Lung microvascular endothelial cell (primary cell): ENCODE measurements around the gene CACNA2D3. TPM values are rescaled to one million over a fixed set of nuclear protein-coding genes. Genes with fewer than 3 reads are reported as not detected.
A peak's percentile ranks its signal among the peaks of the same experiment; 100 is the strongest.

Experiments used
- DNase-seq, 2 donors: peaks; one replicate each; pipeline versions ENCODE4 v3.0.0 to v3.0.0-alpha.2; 2010; ENCODE audit warnings: low read depth in 2 of 2
- total RNA-seq: library from RNA; depleted of rRNA; stranded (reverse); fragments of >200 nt; gene quantifications from 2 replicates; pipeline ENCODE4 v1.2.1, GENCODE V29; 2014

CACNA2D3 gene
- total RNA-seq, 1 donor from 2014 or later: not detected

DNA sequence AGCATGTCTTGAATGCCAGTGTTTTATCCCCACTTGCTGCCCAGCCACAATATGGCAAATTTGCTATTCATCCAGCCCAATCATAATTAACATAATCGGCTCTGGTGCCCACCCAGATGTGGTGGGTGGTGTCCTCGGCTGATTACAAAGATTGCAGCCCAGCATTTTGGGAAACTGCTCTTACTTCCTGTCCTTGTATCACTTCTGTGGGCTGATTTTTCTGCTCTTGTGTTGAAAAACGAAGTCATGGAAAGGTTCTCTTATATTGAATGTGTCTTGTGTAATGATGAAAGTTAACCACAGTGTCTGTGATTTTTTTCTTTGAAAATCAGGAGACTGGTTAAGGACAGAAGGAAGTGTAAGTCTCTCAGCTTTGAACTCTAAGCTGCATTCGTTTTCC lies 141.7 kb downstream of the CACNA2D3 start:
- no peak for DNase-seq

DNA sequence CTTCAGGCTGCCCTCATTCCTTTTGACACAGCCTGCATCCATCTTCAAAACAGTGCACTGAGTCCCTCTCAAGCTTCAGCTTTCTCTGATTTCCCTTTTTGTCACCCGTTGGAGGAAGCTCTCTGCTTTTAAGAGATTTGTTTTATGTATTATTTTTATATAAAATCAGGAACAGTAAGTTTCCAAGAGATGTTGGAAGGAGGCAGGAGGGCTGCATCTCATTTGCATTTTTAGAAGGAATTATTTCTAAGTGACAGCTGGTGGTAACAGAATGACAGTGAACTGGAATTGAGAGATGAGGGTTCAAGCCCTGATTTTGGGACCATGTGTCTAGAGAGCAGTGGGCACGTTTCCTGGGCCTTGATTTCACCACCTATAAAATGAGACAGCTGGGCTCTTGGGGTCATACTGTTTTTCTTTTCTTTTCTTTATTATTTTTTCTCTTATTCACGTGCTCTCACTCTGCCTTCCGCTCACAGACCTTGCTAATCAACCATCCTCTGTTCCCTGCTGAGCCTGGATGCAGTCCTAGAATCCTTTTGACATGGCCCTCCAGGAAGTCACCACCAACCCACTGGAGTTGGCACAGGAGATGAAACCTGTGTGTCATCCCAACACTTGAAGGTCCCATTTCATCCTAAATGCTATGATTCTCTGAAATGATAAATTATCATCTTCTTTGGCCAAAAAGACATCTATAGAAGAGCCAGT lies 148.6 kb downstream of the CACNA2D3 start:
- no peak for DNase-seq

DNA sequence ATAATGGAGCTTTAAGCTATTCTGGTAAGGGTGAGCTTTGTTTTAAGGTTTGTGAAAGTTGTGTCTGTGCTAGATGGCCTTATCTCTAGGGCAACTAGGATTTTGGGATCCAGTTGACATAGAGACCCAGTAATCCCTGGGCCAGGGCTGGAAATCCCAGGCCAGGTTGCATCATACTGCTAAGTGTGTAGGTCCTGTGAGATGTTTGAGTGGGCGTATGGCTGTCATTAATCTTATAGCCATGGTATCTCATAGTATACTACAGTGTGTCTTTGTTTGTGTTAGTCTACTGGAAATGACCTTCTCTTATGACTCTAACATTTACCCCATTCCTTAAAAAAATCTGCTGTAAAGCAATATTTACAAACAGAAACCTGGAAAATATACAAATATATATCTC lies 151.4 kb downstream of the CACNA2D3 start:
- DNase-seq: no peak

DNA sequence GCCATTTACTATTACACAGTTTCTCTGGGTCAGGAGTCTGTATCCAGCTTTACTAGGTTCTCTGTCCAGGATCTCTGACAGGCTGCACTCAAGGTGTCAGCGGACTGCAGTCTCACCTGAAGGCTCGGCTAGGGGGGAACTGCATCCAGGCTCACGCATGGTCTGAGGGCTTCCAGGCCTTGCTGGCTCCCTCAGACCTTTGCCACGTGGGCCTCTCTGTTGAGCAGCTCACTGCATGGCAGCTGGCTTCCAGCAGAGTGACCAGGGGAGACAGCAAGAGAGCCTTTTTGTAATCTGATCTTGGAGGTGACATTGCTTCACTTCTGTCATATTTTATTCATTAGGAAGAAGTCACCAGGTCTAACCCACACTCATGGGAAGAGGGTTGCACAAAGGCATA lies 152.3 kb downstream of the CACNA2D3 start:
- DNase-seq: no peak

DNA sequence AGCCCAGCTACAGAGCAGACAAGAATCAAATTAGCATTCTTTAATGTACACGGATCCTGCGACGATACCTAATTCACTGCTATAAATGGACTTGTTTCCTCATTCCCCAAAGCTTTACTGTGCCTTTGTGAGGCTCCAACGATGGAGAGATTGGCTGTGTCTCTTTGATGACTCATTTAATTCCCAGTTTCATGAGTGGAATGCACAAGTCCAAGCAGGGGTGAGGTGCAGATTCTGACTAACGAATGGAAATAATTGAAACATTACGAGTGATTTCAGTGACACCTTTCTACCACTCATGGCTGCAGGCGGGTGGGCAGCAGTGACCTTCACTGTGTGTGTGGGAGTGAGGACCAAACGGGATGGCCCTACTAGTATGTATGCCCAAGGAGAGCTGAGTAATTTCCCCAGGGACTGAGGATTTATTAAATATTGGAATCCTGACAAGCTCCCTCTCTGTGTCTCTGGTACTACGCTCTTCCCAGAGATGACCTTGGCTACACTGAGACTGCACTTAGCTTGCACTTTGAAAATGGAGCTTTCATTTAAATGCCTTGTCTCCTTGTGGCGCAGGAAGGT lies 156.7 kb downstream of the CACNA2D3 start:
- DNase-seq: no peak

DNA sequence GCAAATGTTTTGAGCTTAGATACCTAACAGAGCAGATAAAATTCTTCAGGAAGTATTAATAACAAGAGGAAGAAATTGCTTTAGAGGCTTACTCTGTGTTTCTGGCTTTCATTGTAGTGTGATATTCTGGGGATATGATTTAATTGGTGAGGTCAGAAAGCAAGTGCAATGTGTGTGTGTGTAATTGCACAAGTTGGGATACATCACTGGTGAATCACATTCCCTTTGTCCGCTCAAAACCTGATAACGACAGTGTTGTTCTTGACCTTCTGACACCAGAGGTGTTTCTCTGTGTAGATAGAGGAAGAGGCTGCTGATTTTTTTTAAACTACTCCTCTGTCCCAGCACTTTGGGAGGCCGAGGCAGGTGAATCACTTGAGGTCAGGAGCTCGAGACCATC lies 161.1 kb downstream of the CACNA2D3 start:
- DNase-seq: peak in 1 of 2 donors; percentile 1

DNA sequence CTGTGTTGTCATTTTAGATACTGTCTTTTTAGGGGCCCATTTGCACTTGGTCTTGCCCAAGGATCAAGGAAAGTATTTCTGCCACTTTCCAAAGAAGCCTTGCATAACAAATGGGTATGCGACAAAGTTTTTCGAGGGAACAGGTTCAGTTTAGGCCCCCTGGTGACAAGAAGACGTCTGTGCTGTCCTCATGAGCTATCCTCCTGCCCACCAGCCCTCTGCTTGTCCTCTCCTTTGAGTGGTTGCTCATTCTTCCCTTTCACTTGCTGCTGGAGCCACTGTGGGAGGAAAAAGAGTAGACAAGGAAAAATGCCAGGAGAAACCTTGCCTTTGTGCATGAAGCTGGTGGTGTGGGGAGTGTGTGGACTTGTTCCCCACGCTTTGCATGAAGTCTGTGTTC lies 171.9 kb downstream of the CACNA2D3 start:
- DNase-seq: no peak

DNA sequence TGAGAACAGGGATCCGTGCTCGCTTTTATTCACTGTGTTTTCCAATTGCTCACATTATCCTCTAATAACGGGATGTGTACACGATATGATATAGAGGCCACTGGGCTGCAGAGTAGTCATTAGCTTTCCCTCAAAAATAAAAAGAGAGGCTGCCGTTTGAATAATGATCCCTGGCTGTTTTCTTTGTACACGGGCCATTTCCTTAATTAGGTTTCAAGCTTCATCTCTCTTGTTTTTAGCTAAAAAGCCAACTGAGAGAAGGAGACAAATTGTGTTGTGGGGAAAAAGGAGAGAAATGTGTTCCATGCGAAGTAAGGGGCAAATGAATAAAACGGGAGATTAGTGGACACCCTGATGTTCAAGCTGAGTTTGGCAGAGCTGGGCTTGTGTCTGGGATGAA lies 174.2 kb downstream of the CACNA2D3 start:
- no peak for DNase-seq

DNA sequence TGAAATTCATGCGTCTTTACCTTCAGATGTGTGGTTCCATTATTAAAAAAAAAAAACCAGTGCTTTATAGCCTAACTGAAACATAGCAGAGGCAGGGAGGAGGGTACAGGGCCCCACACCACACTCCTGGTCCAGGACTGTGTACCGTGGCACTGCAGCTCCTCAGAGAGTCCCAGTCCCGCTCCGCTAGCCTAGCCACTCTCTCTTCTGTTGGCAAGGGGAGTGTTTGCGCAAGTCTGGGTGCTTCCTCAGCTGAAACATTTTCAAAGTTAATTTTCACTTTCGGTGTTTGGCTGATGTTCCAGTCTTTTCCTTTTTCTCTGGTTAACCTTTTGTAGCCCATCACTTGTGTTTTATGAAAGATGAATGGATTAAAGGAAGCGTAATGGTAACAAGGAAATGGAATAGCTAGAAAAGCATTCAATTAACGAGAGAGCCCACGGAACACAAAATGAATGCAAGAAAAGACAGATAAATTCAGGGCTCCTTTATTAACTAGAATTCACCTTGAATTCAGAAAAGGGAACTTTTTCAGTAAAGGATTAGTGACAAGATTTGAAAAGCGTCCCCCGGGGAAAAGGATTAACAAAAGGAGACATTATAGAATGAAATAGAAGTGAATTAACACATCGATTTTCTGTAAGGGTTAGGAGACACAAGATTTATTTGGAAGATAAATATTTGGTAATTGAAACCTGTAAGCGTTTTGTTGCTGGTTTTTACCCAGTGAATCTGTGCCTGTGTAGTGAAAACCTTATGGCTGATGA lies 177.0 kb downstream of the CACNA2D3 start:
- DNase-seq: no peak

DNA sequence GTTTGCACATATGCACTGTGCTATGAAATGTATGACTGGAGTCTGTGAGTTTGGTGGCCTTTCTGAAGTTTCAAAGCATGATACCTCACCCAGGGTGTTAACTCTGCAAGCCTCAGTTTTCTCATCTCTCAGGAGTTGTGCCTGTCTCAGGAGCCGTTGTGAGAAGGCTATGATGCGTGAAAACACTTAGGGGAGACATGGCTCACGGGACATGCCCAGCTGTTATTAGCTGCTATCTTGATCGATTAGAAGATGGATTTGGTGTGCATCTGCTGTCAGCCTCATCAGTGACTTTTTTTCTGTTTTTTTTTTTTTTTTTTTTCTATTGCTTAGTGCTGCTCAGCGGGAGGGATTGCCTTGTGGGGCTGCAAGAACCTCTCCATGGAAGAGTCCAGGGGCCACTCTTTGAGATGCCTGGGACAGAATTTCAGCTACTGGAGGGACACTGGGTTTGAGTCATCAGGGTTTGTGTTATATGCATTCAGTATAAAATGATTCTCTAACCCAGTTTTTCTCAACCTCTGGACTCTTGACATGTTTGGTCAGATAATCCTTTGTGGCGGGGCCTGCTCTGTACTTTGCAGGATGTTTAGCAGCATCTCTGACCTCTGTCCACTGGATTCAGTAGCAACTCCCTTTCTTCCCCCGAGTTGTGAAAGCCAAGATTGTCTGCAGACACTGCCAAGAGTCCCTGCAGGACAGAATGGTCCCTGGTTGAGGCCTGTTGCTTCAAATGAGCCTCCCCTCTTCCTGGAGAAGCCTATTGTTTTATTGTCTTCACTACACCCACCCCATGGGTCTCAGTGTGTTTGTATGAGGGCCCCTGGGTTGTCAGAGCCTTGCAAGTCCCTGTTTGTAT lies 181.4 kb downstream of the CACNA2D3 start:
- no peak for DNase-seq

DNA sequence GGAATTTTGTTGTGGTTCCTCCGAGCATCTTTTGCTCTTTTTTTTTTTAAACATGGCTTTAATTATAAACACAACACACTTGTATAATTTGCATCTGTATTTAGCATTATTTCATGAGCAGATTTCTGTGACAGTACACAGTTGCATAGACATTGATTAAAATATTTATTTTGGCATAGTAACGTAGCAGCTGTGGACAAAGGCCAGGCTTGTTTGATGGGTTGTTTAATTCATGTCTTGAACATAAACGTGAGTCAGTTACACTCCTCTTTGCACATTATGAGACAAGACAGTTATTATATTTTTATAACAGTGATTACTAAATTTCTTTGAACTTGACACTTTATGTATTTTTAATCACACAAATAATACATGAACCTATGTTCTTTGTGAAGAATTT lies 182.5 kb downstream of the CACNA2D3 start:
- DNase-seq: no peak

DNA sequence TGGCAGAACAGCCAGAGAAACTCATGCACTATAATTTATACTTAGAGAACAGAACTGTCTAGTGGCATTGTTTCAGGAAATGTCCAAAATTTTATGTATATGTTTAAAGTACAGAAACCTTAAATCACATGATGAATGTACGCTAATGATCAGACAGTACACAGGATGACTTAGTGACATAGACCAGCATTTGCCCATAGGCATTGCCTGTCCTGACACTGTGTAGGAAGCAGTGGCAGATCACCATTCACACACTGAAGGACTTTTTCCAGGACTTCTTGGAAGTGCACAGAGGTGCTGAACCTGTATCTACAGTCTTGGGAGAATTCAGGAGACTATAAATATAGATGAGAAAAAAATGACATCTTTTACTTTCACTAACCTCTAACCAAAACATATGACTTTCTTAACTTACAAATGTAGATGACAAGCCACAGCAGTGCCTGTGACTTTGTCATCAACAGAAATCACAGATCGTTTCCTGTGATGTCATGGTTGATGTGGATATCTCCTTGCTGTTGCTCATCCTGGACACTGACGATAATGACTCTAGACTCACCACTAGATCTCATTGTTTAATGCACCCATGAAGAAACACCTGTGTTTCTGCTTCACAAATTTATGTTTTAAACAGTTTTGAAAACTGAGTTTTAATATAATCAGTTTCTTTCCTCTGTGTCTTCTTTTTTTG lies 183.2 kb downstream of the CACNA2D3 start:
- no peak for DNase-seq

DNA sequence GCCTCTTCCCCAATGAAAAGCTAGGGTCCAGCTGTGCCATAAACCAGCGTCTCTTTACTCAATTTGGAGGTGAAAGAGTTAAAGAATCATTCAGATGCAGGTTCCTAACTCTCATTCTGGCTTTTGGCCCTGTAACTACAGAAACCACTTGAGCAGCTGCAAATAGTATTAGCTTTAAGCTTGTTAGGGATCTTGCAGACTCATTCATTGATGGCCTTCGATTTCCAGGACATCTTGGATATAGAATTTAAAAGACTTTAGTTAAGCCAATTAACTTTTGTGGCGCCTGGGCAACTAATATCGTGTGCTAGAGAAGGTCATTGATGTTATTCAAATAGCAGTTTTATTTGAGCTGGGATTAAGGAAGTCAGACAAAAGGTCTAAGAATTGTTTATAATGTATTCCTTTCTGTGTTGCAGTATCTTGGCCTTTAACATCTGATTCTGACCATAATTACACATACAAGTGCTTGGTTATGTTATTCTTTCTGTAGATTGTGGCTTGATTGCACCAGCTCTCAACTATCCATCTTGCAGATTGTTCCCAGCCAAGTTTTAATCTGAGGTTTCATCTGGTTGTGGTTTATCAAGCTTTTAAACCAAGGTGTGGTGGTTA lies 185.3 kb downstream of the CACNA2D3 start:
- DNase-seq: no peak

DNA sequence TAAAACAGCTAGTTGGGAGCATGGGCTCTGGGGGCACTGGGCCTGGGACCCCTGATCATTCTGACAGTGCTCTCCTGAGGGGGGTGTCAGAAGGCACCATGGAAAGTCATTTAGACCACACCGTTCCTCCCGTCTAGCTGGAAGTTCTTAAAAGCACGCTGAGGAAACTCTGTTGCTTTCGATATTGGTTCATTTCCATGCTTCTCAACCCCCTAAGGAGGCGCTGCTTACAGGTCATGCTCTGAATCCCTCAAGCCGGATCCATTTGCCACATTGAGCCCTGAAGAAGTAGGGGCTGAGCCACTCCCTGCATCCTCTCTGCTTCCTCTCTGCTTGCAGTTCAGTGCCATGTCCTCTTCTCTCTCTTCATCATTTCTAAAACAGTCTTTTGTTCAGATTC lies 187.2 kb downstream of the CACNA2D3 start:
- DNase-seq: no peak

DNA sequence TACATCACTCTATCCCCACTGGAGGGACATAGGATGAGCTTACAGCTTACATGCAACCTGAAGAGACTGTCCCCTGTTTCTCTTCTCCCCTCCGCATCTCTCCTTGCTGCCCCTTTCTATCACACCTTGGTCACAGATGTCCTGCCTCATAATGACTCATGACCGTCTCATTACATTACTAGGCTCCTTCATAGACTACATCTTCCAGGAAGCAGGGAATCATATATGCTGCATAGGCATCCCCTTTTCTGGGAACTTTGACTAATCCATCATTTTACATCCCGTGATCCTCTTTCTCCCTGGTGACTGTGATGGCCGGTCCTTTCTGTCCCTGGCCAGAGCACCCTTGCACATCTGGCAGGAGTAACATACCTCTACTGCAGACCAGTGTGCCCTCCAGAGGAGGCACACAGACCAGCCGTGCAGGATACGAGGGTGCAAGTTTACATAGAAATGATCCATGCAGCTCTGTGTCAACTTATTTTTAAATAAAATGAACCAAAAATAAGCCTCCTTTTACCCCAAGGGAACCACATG lies 188.9 kb downstream of the CACNA2D3 start:
- no peak for DNase-seq

DNA sequence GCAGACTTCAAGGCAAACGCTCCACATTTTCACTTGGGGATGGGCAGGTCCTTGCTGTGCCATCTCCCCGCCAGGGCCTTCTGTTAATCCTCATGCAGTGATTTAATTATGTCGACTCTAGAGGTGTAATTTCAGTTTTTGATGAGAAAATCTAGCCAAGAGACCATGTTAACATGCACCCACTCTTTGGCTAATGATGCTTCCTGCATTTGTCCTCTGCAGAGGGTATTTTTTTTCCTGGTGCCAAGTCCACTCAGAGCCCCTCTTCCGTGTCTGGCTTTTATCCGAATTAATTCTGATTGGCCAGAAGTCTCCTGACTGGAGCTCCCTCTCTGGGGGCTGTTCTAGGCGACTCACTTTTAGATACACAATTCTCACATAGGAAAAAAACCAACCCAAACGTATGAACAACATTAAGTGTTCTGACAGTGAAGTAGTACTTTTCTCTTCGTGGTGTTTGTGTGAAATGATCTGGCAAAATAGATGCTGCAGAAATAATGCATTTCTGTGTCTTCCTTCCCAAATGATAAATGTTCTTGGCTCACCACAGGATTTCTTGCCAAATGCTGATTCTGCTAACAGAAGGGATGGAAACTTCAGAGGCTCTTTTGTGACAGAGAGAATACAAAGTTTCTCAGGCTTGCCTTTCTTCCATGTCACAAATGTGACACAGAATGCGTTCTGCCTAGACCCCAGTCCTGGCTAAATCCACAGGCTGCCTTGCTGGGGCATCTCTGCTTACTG lies 190.0 kb downstream of the CACNA2D3 start:
- DNase-seq: no peak

DNA sequence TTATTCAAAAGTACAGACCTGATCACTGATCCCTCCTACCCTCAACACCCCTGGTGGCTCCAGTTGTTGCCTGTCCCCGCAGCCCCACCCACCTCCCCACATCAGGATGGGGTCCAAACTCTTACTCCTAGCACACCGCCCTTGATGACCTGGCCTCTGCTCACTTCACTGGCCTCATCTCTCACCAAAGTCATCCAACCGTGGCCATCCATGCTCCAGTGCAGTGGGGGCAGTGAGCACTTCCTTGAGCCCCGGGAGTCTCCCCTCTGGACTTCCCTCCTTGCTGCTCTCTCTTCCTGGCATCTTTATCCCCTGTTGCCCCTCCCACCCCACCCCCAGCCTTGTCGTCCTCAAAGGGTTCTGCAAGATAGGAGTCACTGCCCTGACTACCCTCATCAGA lies 191.1 kb downstream of the CACNA2D3 start:
- DNase-seq: no peak

DNA sequence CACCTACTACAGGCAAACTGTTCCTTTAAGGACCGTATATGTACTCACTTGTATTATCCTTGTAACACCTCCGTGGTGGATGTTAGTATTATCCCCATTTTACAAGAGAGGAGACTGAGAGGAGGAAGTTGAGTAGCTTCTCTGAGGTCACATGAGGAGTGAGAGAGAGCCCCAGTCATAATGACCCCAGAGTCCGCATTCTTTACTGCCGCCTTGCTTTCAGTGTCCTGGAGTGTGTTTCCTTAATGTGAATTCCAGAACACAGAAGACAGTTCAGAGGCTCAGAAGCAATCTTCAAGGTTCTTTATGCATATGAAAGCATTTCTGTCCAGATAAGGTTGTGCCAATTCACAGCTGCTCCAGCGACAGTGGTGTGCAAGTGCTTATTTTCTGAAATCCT lies 199.2 kb downstream of the CACNA2D3 start:
- DNase-seq: no peak

DNA sequence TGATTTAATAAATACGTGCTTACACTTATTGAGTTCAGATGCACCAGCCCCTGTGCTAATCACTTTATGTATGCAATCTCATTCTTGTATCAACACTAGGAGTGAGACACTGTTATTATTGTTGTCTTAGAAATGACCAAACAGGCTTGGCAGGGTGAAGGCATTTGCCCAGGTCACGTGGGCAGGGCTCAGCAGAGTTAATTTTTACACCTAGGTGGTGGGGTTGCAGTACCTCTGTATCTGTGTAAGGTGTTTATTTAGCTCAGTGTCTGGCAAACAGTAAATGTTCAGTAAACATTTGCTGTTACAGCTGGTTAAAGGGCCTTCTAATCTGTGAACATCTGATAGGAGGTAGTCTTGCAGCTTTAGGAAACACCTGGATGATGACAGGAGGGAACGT lies 200.0 kb downstream of the CACNA2D3 start:
- no peak for DNase-seq

DNA sequence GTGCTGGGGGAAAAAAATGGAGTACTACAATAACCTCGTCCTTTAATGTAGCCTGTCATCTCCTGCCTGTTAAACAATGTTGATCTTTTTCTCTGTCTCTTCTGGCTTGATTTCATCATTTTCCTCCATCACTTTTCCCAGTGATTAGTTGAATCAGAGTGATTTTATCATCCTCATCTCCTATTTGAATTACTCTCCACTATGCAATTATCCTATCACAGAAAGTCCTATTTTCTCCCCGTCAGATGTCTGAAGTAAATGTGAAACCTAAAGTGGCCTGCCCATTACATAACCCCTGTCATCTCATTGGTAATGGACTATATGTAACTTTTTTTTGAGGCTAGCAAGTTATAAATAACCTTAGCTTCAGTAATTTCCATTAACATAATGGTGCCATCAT lies 201.8 kb downstream of the CACNA2D3 start:
- DNase-seq: no peak
